GM20000 (cell line): Measurements from ENCODE around the gene ASXL1.
"Not testable (repeated sequence)": the region's sequence is repeated elsewhere in the genome, so short reads cannot be mapped to it uniquely, and the experiment has no call there.

Experiments
- DNase-seq: peaks from one replicate; pipeline ENCODE4 v3.0.0; 2012; ENCODE audit warnings: low spot score
- TF ChIP-seq, protein P1 (sequence below): IDR thresholded peaks from 2 replicates; pipeline ENCODE4 v1.5.1; 2012; ENCODE audit warnings: mild to moderate bottlenecking, control low read depth; ENCODE audit errors: extremely low read depth, missing control alignments

The ASXL1 gene

GRCh38 chr20:32400476-32400875 lies 42.3 kb downstream of the ASXL1 start:
- TF ChIP-seq, protein P1, sequence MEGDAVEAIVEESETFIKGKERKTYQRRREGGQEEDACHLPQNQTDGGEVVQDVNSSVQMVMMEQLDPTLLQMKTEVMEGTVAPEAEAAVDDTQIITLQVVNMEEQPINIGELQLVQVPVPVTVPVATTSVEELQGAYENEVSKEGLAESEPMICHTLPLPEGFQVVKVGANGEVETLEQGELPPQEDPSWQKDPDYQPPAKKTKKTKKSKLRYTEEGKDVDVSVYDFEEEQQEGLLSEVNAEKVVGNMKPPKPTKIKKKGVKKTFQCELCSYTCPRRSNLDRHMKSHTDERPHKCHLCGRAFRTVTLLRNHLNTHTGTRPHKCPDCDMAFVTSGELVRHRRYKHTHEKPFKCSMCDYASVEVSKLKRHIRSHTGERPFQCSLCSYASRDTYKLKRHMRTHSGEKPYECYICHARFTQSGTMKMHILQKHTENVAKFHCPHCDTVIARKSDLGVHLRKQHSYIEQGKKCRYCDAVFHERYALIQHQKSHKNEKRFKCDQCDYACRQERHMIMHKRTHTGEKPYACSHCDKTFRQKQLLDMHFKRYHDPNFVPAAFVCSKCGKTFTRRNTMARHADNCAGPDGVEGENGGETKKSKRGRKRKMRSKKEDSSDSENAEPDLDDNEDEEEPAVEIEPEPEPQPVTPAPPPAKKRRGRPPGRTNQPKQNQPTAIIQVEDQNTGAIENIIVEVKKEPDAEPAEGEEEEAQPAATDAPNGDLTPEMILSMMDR: no peak
- DNase-seq: no peak

GRCh38 chr20:32404017-32404416 lies 45.9 kb downstream of the ASXL1 start:
- TF ChIP-seq, protein P1: no peak
- DNase-seq: no peak

- DNase-seq: no peak
- TF ChIP-seq, protein P1: no peak
Observed at GRCh38 chr20:32406701-32407100, 48.6 kb downstream of the ASXL1 start.

DNA sequence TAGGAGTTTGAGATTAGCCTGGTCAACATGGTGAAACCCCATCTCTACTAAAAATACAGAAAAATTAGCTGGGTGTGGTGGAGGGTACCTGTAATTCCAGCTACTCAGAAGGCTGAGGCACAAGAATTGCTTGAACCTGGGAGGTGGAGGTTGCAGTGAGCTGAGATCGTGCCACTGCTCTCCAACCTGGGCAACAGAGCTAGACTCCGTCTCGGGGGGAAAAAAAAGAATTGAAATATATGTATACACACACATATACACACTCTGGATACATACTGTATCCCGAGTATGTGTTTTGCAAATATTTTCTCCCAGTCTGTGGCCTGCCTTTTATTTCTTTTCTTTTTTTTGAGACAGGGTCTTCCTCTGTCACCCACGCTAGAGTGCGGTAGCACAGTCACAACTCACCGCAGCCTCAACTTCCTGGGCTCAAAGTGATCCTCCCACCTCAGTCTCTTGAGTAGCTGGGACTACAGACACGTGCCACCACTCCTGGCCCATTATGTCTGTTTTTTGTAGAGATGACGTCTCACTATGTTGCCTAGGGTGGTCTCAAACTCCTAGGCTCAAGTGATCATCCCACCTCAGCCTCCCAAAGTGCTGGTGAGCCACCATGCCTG lies 49.1 kb downstream of the ASXL1 start:
- DNase-seq: not testable (repeated sequence)

GRCh38 chr20:32411955-32412706 lies 54.0 kb downstream of the ASXL1 start:
- TF ChIP-seq, protein P1: no peak
- no peak for DNase-seq

DNA sequence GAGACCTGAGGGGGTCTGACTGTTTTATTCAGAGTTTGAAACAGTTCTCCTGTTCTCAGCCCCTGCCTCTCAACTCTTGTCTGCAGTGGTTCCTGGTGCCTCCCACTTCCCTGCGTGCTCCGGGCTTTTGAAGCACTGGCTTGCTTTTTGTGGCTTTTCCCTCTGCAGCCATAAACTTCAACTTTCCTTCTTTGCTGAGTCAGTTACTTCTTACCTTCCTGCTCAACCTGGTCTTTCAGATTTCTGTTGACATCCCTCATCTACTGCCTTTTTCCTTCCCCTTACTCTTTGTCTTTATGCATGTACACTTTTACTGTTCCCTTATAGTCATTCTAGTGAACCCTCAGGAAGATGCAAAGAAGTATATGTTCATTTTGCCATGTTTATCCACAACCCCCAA lies 57.4 kb downstream of the ASXL1 start:
- TF ChIP-seq, protein P1: no peak
- DNase-seq: no peak

GRCh38 chr20:32416206-32416605 lies 58.1 kb downstream of the ASXL1 start:
- TF ChIP-seq, protein P1: no peak
- no peak for DNase-seq

DNA sequence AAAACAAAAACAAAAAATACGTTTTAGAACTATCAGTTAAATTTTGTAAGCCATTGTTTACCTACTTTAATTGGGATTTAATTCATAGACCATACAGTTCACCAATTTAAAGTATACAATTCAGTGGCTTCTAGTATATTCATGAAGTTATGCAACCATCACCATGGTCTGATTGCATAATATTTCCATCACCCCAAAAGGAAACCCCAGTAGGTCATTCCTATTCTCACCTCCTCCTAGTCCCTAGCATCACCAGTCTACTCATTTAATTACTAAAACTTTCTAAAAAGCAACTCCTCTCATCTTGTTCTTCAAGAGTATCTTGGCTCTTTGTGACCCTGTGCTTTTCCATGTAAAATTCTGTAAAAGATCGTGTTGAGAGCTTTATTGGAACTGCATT lies 60.2 kb downstream of the ASXL1 start:
- no peak for DNase-seq
- TF ChIP-seq, protein P1: no peak
